IMR-90 (cell line): ENCODE measurements around the gene NNMT. TPM values are rescaled to one million over a fixed set of nuclear protein-coding genes. Genes with fewer than 3 reads are reported as not detected.

ENCODE experiments used
- ATAC-seq: fragments of 200-7000 bp; cut with Tn5 transposase; 2 replicates; pipeline ENCODE4 v1.9.1; 2020; ENCODE audit warnings: low read depth, mild to moderate bottlenecking, moderate library complexity
- BruUV-seq: library from RNA; stranded (reverse); fragments of 400-500 nt; replicated peaks from 2 replicates; lab custom pipeline; 2021; lab: Mats Ljungman, UMichigan
- CTCF ChIA-PET: fragments of 300-600 bp; formaldehyde crosslinking; extraction: SDS; loops from one replicate; lab custom pipeline; 2021; ENCODE audit warnings: antibody characterized with exemption; lab: Yijun Ruan, JAX
- POLR2A ChIA-PET: fragments of 300-600 bp; sonication (Branson Sonifier 250); formaldehyde crosslinking; loops from one replicate; lab custom pipeline; 2022; ENCODE audit warnings: antibody characterized with exemption; ENCODE audit not compliant: unreplicated experiment; lab: Charles Lee
- DNase-seq: peaks from one replicate; pipeline ENCODE4 v3.0.0; 2013
- H2AFZ ChIP-seq: replicated peaks from 2 replicates; pipeline ENCODE3; 2013; ENCODE audit warnings: low read length, mild to moderate bottlenecking; ENCODE audit not compliant: poor library complexity
- H2AK5ac ChIP-seq: 2 replicates; pipeline ENCODE4 v1.6.1; 2013; ENCODE audit warnings: low read depth, low read length, inconsistent platforms
- H2AK9ac ChIP-seq: replicated peaks from 2 replicates; pipeline ENCODE3; 2013; ENCODE audit warnings: mild to moderate bottlenecking, low read depth, low read length, moderate library complexity; ENCODE audit not compliant: poor library complexity
- H2BK120ac ChIP-seq: 2 replicates; pipeline ENCODE4 v1.6.1; 2013; ENCODE audit warnings: low read depth, low read length, inconsistent platforms
- H2BK15ac ChIP-seq: 3 replicates; pipeline ENCODE4 v1.6.1; 2013; ENCODE audit warnings: low read depth, low read length, inconsistent platforms
- H2BK20ac ChIP-seq: 2 replicates; pipeline ENCODE4 v1.6.1; 2013; ENCODE audit warnings: low read depth, mild to moderate bottlenecking, inconsistent platforms, low read length, moderate library complexity
- H2BK5ac ChIP-seq: 2 replicates; pipeline ENCODE4 v1.6.1; 2013; ENCODE audit warnings: mild to moderate bottlenecking, low read depth, low read length, inconsistent platforms; ENCODE audit not compliant: poor library complexity, severe bottlenecking
- H3K14ac ChIP-seq: replicated peaks from 2 replicates; pipeline ENCODE4 v1.6.1; 2013; ENCODE audit warnings: low read depth, low read length, inconsistent platforms
- H3K18ac ChIP-seq: 2 replicates; pipeline ENCODE4 v1.6.1; 2013; ENCODE audit warnings: low read depth, low read length, control low read depth
- H3K23ac ChIP-seq: 2 replicates; pipeline ENCODE4 v1.6.1; 2013; ENCODE audit warnings: low read depth, low read length, inconsistent platforms
- H3K27ac ChIP-seq: 2 replicates; pipeline ENCODE4 v1.5.1; 2013; ENCODE audit warnings: mild to moderate bottlenecking, control low read depth, low read length; ENCODE audit not compliant: insufficient read depth
- H3K27me3 ChIP-seq: 2 replicates; pipeline ENCODE4 v1.6.1; 2013; ENCODE audit warnings: low read length; ENCODE audit not compliant: control insufficient read depth, insufficient read depth
- H3K36me3 ChIP-seq: 2 replicates; pipeline ENCODE4 v1.6.1; 2013; ENCODE audit warnings: low read length, mixed read lengths; ENCODE audit not compliant: control insufficient read depth, insufficient read depth
- H3K4ac ChIP-seq: 2 replicates; pipeline ENCODE4 v1.6.1; 2013; ENCODE audit warnings: low read depth, low read length, inconsistent platforms
- H3K4me1 ChIP-seq: 2 replicates; pipeline ENCODE4 v1.6.1; 2013; ENCODE audit warnings: low read length, mixed read lengths; ENCODE audit not compliant: control insufficient read depth, insufficient read depth
- H3K4me2 ChIP-seq: 2 replicates; pipeline ENCODE4 v1.6.1; 2013; ENCODE audit warnings: low read depth, mild to moderate bottlenecking, control low read depth, low read length, moderate library complexity
- H3K4me3 ChIP-seq: 2 replicates; pipeline ENCODE4 v1.5.1; 2013; ENCODE audit warnings: low read depth, mild to moderate bottlenecking, control low read depth, low read length, moderate library complexity; ENCODE audit not compliant: insufficient read depth
- H3K56ac ChIP-seq: 2 replicates; pipeline ENCODE4 v1.6.1; 2013; ENCODE audit warnings: low read length, inconsistent platforms; ENCODE audit not compliant: insufficient read depth; ENCODE audit errors: extremely low read depth
- H3K79me1 ChIP-seq, 2 experiments: 2 replicates each; pipeline ENCODE4 v1.6.1; 2013; ENCODE audit warnings: low read length in 2 of 2, inconsistent platforms in 1 of 2, low read depth in 1 of 2
- H3K9ac ChIP-seq: 2 replicates; pipeline ENCODE4 v1.6.1; 2013; ENCODE audit warnings: low read depth, low read length, control low read depth
- H3K9me1 ChIP-seq: 2 replicates; pipeline ENCODE4 v1.6.1; 2013; ENCODE audit warnings: low read length, inconsistent platforms; ENCODE audit not compliant: insufficient read depth
- H3K9me3 ChIP-seq: 2 replicates; pipeline ENCODE4 v1.6.1; 2013; ENCODE audit warnings: low read length; ENCODE audit not compliant: control insufficient read depth, insufficient read depth
- H4K20me1 ChIP-seq: 2 replicates; pipeline ENCODE4 v1.6.1; 2013; ENCODE audit warnings: low read length, inconsistent platforms; ENCODE audit not compliant: insufficient read depth
- H4K5ac ChIP-seq: 2 replicates; pipeline ENCODE4 v1.6.1; 2013; ENCODE audit warnings: mild to moderate bottlenecking, low read depth, low read length, control low read depth
- H4K8ac ChIP-seq, 2 experiments: 2 replicates each; pipeline ENCODE4 v1.6.1; 2013; ENCODE audit warnings: low read depth in 2 of 2, low read length in 2 of 2, control low read depth in 1 of 2, inconsistent platforms in 1 of 2
- H4K91ac ChIP-seq: 2 replicates; pipeline ENCODE4 v1.6.1; 2013; ENCODE audit warnings: low read depth, low read length, inconsistent platforms; ENCODE audit not compliant: insufficient read depth
- BHLHE40 ChIP-seq: fragments of 150-350 bp; IDR thresholded peaks from 2 replicates; pipeline ENCODE4 v1.6.1; 2016; ENCODE audit warnings: mild to moderate bottlenecking, low read depth, low read length
- CEBPB ChIP-seq: IDR thresholded peaks from 2 replicates; pipeline ENCODE4 v1.6.1; 2012; ENCODE audit warnings: low read depth, low read length, improper control_type of control experiment
- CHD1 ChIP-seq: IDR thresholded peaks from 2 replicates; pipeline ENCODE4 v1.6.1; 2012; ENCODE audit warnings: low read depth, low read length, improper control_type of control experiment
- FOS ChIP-seq: fragments of 150-350 bp; IDR thresholded peaks from 2 replicates; pipeline ENCODE4 v1.6.1; 2016; ENCODE audit warnings: low read depth, low read length
- MAZ ChIP-seq: IDR thresholded peaks from 2 replicates; pipeline ENCODE4 v1.6.1; 2012; ENCODE audit warnings: low read depth, mild to moderate bottlenecking, low read length, improper control_type of control experiment, moderate library complexity, borderline replicate concordance
- MXI1 ChIP-seq: IDR thresholded peaks from 2 replicates; pipeline ENCODE4 v1.6.1; 2012; ENCODE audit warnings: low read depth, mild to moderate bottlenecking, low read length, moderate library complexity, borderline replicate concordance
- NFE2L2 ChIP-seq: fragments of 150-350 bp; IDR thresholded peaks from 2 replicates; pipeline ENCODE4 v1.6.1; 2016; ENCODE audit warnings: low read depth, mild to moderate bottlenecking, low read length
- RAD21 ChIP-seq: IDR thresholded peaks from 2 replicates; pipeline ENCODE4 v1.6.1; 2012; ENCODE audit warnings: low read length, improper control_type of control experiment
- RCOR1 ChIP-seq: IDR thresholded peaks from 2 replicates; pipeline ENCODE4 v1.6.1; 2012; ENCODE audit warnings: mild to moderate bottlenecking, low read length, improper control_type of control experiment; ENCODE audit not compliant: insufficient replicate concordance
- RFX5 ChIP-seq: IDR thresholded peaks from 2 replicates; pipeline ENCODE4 v1.8.0; 2012; ENCODE audit warnings: low read depth, mild to moderate bottlenecking, low read length, moderate library complexity
- SMC3 ChIP-seq: fragments of 150-350 bp; IDR thresholded peaks from 2 replicates; pipeline ENCODE4 v1.6.1; 2016; ENCODE audit warnings: low read depth, mild to moderate bottlenecking, antibody characterized with exemption, low read length, moderate library complexity
- WGBS, 2 experiments: methylation state at CpG; one replicate each; pipeline versions ENCODE4 v1.1.5 to v1.1.7; 2013; ENCODE audit warnings: missing lambda C conversion rate in 2 of 2; ENCODE audit not compliant: insufficient read length in 1 of 2; ENCODE audit errors: extremely low coverage in 2 of 2; 5-methylcytosine and 5-hydroxymethylcytosine counted together
- dilution Hi-C: fragments of 300-500 bp; cut with HindIII; formaldehyde crosslinking; loops from one replicate; pipeline ENCODE4 v1.14.3; 2018; ENCODE audit warnings: low sequenced_read_pairs; ENCODE audit not compliant: unreplicated experiment
- in situ Hi-C: fragments of 300-500 bp; cut with MboI; formaldehyde crosslinking; loops from 3 replicates; pipeline ENCODE4 v1.14.3; 2019; ENCODE audit warnings: low sequenced_read_pairs, inconsistent platforms, mixed read lengths
- intact Hi-C: fragments of 100-400 bp; cut with micrococcal nuclease; formaldehyde crosslinking; loops from 2 replicates; pipeline ENCODE4 v1.10.0; 2022
- polyA plus RNA-seq, 3 experiments: library from polyadenylated mRNA; depleted of rRNA; stranded (reverse); fragments of >200 nt; gene quantifications; 2 replicates each; pipeline ENCODE4 v1.2.3, GENCODE V29; 2012; ENCODE audit warnings: low replicate concordance in 1 of 3
- total RNA-seq: library from RNA; depleted of rRNA; stranded (reverse); fragments of >200 nt; gene quantifications from 2 replicates; pipeline ENCODE4 v1.2.3, GENCODE V29; 2012
- TF ChIP-seq, protein P1 (sequence below): fragments of 150-350 bp; IDR thresholded peaks from 2 replicates; pipeline ENCODE4 v1.6.1; 2016; ENCODE audit warnings: low read depth, mild to moderate bottlenecking, low read length, moderate library complexity, borderline replicate concordance
- TF ChIP-seq, protein P2 (sequence below): conservative IDR thresholded peaks from 2 replicates; pipeline ENCODE4 v1.5.1; 2012; ENCODE audit warnings: mild to moderate bottlenecking, low read depth, low read length, improper control_type of control experiment
- TF ChIP-seq, protein P3 (sequence below): fragments of 150-350 bp; IDR thresholded peaks from 2 replicates; pipeline ENCODE4 v1.6.1; 2017; ENCODE audit warnings: mild to moderate bottlenecking, antibody characterized with exemption, low read length, low read depth

Gene NNMT
- total and polyA plus RNA-seq, 2 of the 4 experiments (the other 2 are of a cell fraction): 79.7 to 108 TPM

DNA sequence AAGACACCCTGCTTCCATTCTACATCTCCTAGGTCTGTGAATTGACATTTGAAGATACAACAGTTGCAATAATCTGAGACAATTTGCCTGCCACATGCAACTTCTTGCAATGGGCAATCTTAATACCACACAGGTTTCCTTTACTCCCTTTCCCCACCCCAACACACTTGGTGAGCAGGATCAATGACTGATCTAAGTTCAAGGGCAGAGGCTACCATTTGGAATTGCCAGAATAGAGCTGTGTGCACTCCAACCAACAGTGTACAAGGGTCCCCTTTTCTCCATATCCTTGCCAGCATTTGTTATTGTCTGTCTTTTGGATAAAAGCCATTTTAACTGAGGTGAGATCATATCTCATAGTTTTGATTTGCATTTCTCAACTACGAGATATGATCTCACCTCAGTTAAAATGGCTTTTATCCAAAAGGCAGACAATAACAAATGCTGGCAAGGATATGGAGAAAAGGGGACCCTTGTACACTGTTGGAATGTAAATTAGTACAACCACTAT lies 2.9 kb upstream of the NNMT start:
- ChIA-PET POLR2A (no interaction called here), CTCF (no interaction called here)
- H2BK120ac ChIP-seq: peak overlapping the region; percentile 92
- intact Hi-C loops (loop anchor here (10.0 kb wide), 1 partner anchor 1212 kb away; the partner anchor contains the start of gene CADM1), in situ Hi-C loops (no loop called here), dilution Hi-C loops (no loop called here)
- H2AK5ac ChIP-seq: peak overlapping the region; percentile 97
- peak overlapping the region; percentile 56; the same call in 2 of the 3 replicates for H2BK15ac ChIP-seq
- H3K27ac ChIP-seq: peak overlapping the region; percentile 47; the same call in 1 of the 2 replicates
- peak overlapping the region; percentile 61 for H2AFZ ChIP-seq
- H3K18ac ChIP-seq: peak overlapping the region; percentile 48
- peak overlapping the region; percentile 90 for H3K23ac ChIP-seq
- H3K27me3 ChIP-seq: no peaks in the 10 kb centered on the region
- H3K4me2 ChIP-seq: no peak overlapping the region
- no CpG with 5 or more reads among the region's 1 CpG for WGBS, 2 experiments
- H4K91ac ChIP-seq: peak overlapping the region; percentile 29
- H2BK5ac ChIP-seq: peak overlapping the region; percentile 100
- peaks cover 2% of the 10 kb centered on the region for H3K36me3 ChIP-seq
- H3K14ac ChIP-seq: peak overlapping the region; percentile 72
- 0 out of 2 replicates have a peak overlapping the region, but pooled peaks have one; percentile 1 for H3K9ac ChIP-seq
- peaks cover 17% of the 10 kb centered on the region for H3K4me1 ChIP-seq
- BruUV-seq: no TSS peak
- H4K20me1 ChIP-seq: no peaks in the 10 kb centered on the region
- peak overlapping the region; percentile 65 to 69 for H4K8ac ChIP-seq
- peaks cover 8% of the 10 kb centered on the region for H3K9me1 ChIP-seq
- no peak overlapping the region for H3K4me3 ChIP-seq
- H2AK9ac ChIP-seq: no peak overlapping the region
- DNase-seq: no peak
- peaks cover 9% of the 10 kb centered on the region for H3K9me3 ChIP-seq
- H2BK20ac ChIP-seq: peak overlapping the region; percentile 93
- peak overlapping the region; percentile 56 for H4K5ac ChIP-seq
- peaks cover 7 to 9% of the 10 kb centered on the region in 2 experiments for H3K79me1 ChIP-seq
- no peak overlapping the region; the same call in 1 of the 2 replicates for H3K56ac ChIP-seq
- no peak for ATAC-seq
- TF ChIP-seq MAZ (no peak), SMC3 (no peak), RFX5 (no peak), MXI1 (no peak), FOS (no peak), BHLHE40 (no peak), NFE2L2 (no peak), CHD1 (no peak), RCOR1 (no peak), CEBPB (no peak), RAD21 (no peak)
- TF ChIP-seq, protein P1, sequence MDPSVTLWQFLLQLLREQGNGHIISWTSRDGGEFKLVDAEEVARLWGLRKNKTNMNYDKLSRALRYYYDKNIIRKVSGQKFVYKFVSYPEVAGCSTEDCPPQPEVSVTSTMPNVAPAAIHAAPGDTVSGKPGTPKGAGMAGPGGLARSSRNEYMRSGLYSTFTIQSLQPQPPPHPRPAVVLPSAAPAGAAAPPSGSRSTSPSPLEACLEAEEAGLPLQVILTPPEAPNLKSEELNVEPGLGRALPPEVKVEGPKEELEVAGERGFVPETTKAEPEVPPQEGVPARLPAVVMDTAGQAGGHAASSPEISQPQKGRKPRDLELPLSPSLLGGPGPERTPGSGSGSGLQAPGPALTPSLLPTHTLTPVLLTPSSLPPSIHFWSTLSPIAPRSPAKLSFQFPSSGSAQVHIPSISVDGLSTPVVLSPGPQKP: no peak
- TF ChIP-seq, protein P2, sequence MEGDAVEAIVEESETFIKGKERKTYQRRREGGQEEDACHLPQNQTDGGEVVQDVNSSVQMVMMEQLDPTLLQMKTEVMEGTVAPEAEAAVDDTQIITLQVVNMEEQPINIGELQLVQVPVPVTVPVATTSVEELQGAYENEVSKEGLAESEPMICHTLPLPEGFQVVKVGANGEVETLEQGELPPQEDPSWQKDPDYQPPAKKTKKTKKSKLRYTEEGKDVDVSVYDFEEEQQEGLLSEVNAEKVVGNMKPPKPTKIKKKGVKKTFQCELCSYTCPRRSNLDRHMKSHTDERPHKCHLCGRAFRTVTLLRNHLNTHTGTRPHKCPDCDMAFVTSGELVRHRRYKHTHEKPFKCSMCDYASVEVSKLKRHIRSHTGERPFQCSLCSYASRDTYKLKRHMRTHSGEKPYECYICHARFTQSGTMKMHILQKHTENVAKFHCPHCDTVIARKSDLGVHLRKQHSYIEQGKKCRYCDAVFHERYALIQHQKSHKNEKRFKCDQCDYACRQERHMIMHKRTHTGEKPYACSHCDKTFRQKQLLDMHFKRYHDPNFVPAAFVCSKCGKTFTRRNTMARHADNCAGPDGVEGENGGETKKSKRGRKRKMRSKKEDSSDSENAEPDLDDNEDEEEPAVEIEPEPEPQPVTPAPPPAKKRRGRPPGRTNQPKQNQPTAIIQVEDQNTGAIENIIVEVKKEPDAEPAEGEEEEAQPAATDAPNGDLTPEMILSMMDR: no peak
- TF ChIP-seq, protein P3, sequence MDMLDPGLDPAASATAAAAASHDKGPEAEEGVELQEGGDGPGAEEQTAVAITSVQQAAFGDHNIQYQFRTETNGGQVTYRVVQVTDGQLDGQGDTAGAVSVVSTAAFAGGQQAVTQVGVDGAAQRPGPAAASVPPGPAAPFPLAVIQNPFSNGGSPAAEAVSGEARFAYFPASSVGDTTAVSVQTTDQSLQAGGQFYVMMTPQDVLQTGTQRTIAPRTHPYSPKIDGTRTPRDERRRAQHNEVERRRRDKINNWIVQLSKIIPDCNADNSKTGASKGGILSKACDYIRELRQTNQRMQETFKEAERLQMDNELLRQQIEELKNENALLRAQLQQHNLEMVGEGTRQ: no peak
- peak overlapping the region; percentile 84 for H3K4ac ChIP-seq
